Endothelial cell of umbilical vein (primary cell): ENCODE data around the gene ZNF490.

Source experiments
- MYC ChIP-seq: IDR thresholded peaks from one replicate; pipeline ENCODE4 v1.6.1; 2011; ENCODE audit warnings: mild to moderate bottlenecking, low read depth, low read length
- POLR2A ChIP-seq: IDR thresholded peaks from 2 replicates; pipeline ENCODE4 v1.6.1; 2012; ENCODE audit warnings: low read depth, mild to moderate bottlenecking, control low read depth, low read length
- TF ChIP-seq, protein P1 (sequence below), 2 donors: IDR thresholded peaks; 1 replicate in 1 of 2; 2 replicates in 1 of 2; pipeline ENCODE4 v1.5.1; 2011; ENCODE audit warnings: low read length in 2 of 2, mild to moderate bottlenecking in 2 of 2, moderate library complexity in 2 of 2, control low read depth in 1 of 2, inconsistent platforms in 1 of 2, low read depth in 1 of 2; ENCODE audit not compliant: insufficient read depth in 1 of 2; ENCODE audit errors: extremely low read depth in 1 of 2

DNA sequence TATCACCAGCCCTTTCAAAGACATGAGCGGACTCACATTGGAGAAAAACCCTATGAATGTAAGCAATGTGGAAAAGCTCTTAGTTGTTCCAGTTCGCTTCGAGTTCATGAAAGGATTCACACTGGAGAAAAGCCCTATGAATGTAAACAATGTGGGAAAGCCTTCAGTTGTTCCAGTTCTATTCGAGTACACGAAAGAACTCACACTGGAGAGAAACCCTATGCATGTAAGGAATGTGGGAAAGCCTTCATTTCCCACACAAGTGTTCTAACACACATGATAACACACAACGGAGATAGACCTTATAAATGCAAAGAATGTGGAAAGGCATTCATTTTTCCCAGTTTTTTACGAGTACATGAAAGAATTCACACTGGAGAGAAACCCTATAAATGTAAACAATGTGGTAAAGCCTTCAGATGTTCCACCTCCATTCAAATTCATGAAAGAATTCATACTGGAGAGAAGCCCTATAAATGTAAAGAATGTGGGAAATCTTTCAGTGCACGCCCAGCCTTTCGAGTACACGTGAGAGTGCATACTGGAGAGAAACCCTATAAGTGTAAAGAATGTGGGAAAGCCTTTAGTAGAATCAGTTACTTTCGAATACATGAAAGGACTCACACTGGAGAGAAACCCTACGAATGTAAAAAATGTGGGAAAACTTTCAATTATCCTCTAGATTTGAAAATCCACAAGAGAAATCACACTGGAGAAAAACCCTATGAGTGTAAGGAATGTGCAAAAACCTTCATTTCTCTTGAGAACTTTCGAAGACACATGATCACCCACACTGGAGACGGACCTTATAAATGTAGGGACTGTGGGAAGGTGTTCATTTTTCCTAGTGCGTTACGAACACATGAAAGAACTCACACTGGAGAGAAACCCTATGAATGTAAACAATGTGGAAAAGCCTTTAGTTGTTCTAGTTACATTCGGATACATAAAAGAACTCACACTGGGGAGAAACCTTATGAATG, 17.7 kb upstream of the ZNF490 start:
- TF ChIP-seq, protein P1, sequence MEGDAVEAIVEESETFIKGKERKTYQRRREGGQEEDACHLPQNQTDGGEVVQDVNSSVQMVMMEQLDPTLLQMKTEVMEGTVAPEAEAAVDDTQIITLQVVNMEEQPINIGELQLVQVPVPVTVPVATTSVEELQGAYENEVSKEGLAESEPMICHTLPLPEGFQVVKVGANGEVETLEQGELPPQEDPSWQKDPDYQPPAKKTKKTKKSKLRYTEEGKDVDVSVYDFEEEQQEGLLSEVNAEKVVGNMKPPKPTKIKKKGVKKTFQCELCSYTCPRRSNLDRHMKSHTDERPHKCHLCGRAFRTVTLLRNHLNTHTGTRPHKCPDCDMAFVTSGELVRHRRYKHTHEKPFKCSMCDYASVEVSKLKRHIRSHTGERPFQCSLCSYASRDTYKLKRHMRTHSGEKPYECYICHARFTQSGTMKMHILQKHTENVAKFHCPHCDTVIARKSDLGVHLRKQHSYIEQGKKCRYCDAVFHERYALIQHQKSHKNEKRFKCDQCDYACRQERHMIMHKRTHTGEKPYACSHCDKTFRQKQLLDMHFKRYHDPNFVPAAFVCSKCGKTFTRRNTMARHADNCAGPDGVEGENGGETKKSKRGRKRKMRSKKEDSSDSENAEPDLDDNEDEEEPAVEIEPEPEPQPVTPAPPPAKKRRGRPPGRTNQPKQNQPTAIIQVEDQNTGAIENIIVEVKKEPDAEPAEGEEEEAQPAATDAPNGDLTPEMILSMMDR (IDR thresholded peaks at IDR 0.05; ENCODE audit: extremely low read depth in 1 of 2, insufficient read depth in 1 of 2, low read depth in 1 of 2, low read length in 2 of 2), result no peak
- TF ChIP-seq POLR2A, result no peak
- no peak for TF ChIP-seq MYC
